ENCODE measurements around the gene TAC4. TPM values are rescaled to one million over a fixed set of nuclear protein-coding genes. Genes with fewer than 3 reads are reported as not detected.

TAC4 gene
- total RNA-seq, 2 experiments from 2014 or later, result not detected

GRCh38 chr17:49819138-49819537, 28.7 kb downstream of the TAC4 start:
- H3K9me3 ChIP-seq (ENCODE audit: low read length), result no peaks in the 10 kb centered on the region
- no peak overlapping the region for H3K27ac ChIP-seq (ENCODE audit: low read depth, low read length, poor library complexity, severe bottlenecking)
- H3K9me2 ChIP-seq (ENCODE audit: insufficient read depth, low read length), result no peaks in the 10 kb centered on the region
- no peak overlapping the region for H3K4me3 ChIP-seq (ENCODE audit: low read depth, low read length, poor library complexity, severe bottlenecking)
- TF ChIP-seq CTCF (conservative IDR thresholded peaks at IDR 0.05; ENCODE audit: low read length) (no peak), EZH2phosphoT487 (IDR thresholded peaks at IDR 0.05; ENCODE audit: borderline replicate concordance, low read depth, low read length) (no peak)
- no peaks in the 10 kb centered on the region for H3K79me2 ChIP-seq (ENCODE audit: insufficient read depth, low read depth, low read length)
- no TSS peak for BruUV-seq (replicated peaks)
- POLR2A ChIA-PET, result no interaction called here
- H3K4me1 ChIP-seq (ENCODE audit: insufficient read depth, low read length, poor library complexity, severe bottlenecking), result no peaks in the 10 kb centered on the region
- CTCF ChIA-PET (ENCODE audit: unreplicated experiment), result no interaction called here
- intact Hi-C loops (cut with micrococcal nuclease; ENCODE audit: unreplicated experiment), result no loop called here
- no peak overlapping the region for H2AFZ ChIP-seq (ENCODE audit: low read length)
- peaks cover 100% of the 10 kb centered on the region for H3K36me3 ChIP-seq (ENCODE audit: insufficient read depth, low read length)
- H3K4me2 ChIP-seq (ENCODE audit: low read length), result no peak overlapping the region
- H4K20me1 ChIP-seq (ENCODE audit: insufficient read depth, low read length), result no peaks in the 10 kb centered on the region
- no peak for DNase-seq (ENCODE audit: low spot score)

- BruUV-seq (replicated peaks), result no TSS peak
- Histone ChIP-seq H3K79me2 (ENCODE audit: insufficient read depth, low read depth, low read length) (no peaks in the 10 kb centered on the region), H3K27ac (ENCODE audit: low read depth, low read length, poor library complexity, severe bottlenecking) (no peak overlapping the region), H3K4me3 (ENCODE audit: low read depth, low read length, poor library complexity, severe bottlenecking) (no peak overlapping the region), H3K9me3 (ENCODE audit: low read length) (no peaks in the 10 kb centered on the region), H2AFZ (ENCODE audit: low read length) (no peak overlapping the region), H4K20me1 (ENCODE audit: insufficient read depth, low read length) (no peaks in the 10 kb centered on the region), H3K9me2 (ENCODE audit: insufficient read depth, low read length) (no peaks in the 10 kb centered on the region), H3K4me1 (ENCODE audit: insufficient read depth, low read length, poor library complexity, severe bottlenecking) (no peaks in the 10 kb centered on the region), H3K4me2 (ENCODE audit: low read length) (no peak overlapping the region), H3K36me3 (ENCODE audit: insufficient read depth, low read length) (peaks cover 100% of the 10 kb centered on the region)
- TF ChIP-seq EZH2phosphoT487 (IDR thresholded peaks at IDR 0.05; ENCODE audit: borderline replicate concordance, low read depth, low read length) (no peak), CTCF (conservative IDR thresholded peaks at IDR 0.05; ENCODE audit: low read length) (no peak)
- ChIA-PET POLR2A (no interaction called here), CTCF (ENCODE audit: unreplicated experiment) (no interaction called here)
- DNase-seq (ENCODE audit: low spot score), result no peak
- intact Hi-C loops (cut with micrococcal nuclease; ENCODE audit: unreplicated experiment), result no loop called here
These were observed 29.9 kb downstream of the TAC4 start for GRCh38 chr17:49817993-49818392.

GRCh38 chr17:49815761-49816281, 32.0 kb downstream of the TAC4 start:
- POLR2A ChIA-PET, result interaction anchor here (0.9 kb wide), 1 partner anchor 22 kb away, joined by 3 read pairs; no protein-coding TSS in a partner anchor
- Histone ChIP-seq H3K36me3 (ENCODE audit: insufficient read depth, low read length) (peaks cover 98% of the 10 kb centered on the region), H3K4me2 (ENCODE audit: low read length) (no peak overlapping the region), H3K9me3 (ENCODE audit: low read length) (no peaks in the 10 kb centered on the region), H3K79me2 (ENCODE audit: insufficient read depth, low read depth, low read length) (no peaks in the 10 kb centered on the region), H4K20me1 (ENCODE audit: insufficient read depth, low read length) (no peaks in the 10 kb centered on the region), H3K27ac (ENCODE audit: low read depth, low read length, poor library complexity, severe bottlenecking) (no peak overlapping the region), H3K4me3 (ENCODE audit: low read depth, low read length, poor library complexity, severe bottlenecking) (no peak overlapping the region), H3K9me2 (ENCODE audit: insufficient read depth, low read length) (no peaks in the 10 kb centered on the region), H2AFZ (ENCODE audit: low read length) (no peak overlapping the region), H3K4me1 (ENCODE audit: insufficient read depth, low read length, poor library complexity, severe bottlenecking) (no peaks in the 10 kb centered on the region)
- CTCF ChIA-PET (ENCODE audit: unreplicated experiment), result no interaction called here
- TF ChIP-seq EZH2phosphoT487 (IDR thresholded peaks at IDR 0.05; ENCODE audit: borderline replicate concordance, low read depth, low read length) (no peak), CTCF (conservative IDR thresholded peaks at IDR 0.05; ENCODE audit: low read length) (no peak)
- DNase-seq (ENCODE audit: low spot score), result no peak
- intact Hi-C loops (cut with micrococcal nuclease; ENCODE audit: unreplicated experiment), result no loop called here
- no TSS peak for BruUV-seq (replicated peaks)
